GM10266 (cell line): ENCODE data around the gene AGAP1.

Experiments used
- DNase-seq: peaks from one replicate; pipeline ENCODE4 v3.0.0; 2012; ENCODE audit errors: extremely low spot score
- CTCF ChIP-seq: IDR thresholded peaks from 2 replicates; pipeline ENCODE4 v1.5.1; 2012; ENCODE audit warnings: mild to moderate bottlenecking, low read depth; ENCODE audit not compliant: control insufficient read depth, insufficient read depth; ENCODE audit errors: missing control alignments

The AGAP1 gene

GRCh38 chr2:236051806-236052205 is 558.0 kb downstream of the AGAP1 start:
- TF ChIP-seq CTCF, result no peak

GRCh38 chr2:236052206-236052605 is 558.4 kb downstream of the AGAP1 start:
- DNase-seq, result no peak
- no peak for TF ChIP-seq CTCF

More at GRCh38 chr2:236051806-236052205, 558.0 kb downstream of the AGAP1 start:
- no peak for DNase-seq

GRCh38 chr2:236052926-236053821 is 559.3 kb downstream of the AGAP1 start:
- DNase-seq, result no peak
- TF ChIP-seq CTCF, result no peak

- no peak for TF ChIP-seq CTCF
- no peak for DNase-seq
Measured at GRCh38 chr2:236054125-236054524, 560.3 kb downstream of the AGAP1 start.

- TF ChIP-seq CTCF, result no peak
- DNase-seq, result no peak
Measured at GRCh38 chr2:236054621-236055305, 560.9 kb downstream of the AGAP1 start.

- DNase-seq, result no peak
- TF ChIP-seq CTCF, result no peak
Measured at GRCh38 chr2:236055471-236055870, 561.6 kb downstream of the AGAP1 start.

GRCh38 chr2:236056141-236056540 is 562.3 kb downstream of the AGAP1 start:
- TF ChIP-seq CTCF, result no peak
- no peak for DNase-seq
